Left lung (tissue), 10 donors: ENCODE data around the gene ABHD12B. TPM values are rescaled to one million over a fixed set of nuclear protein-coding genes. Genes with fewer than 3 reads are reported as not detected.

Experiments used
- ATAC-seq: fragments of 200-7000 bp; cut with Tn5 transposase; one replicate; pipeline ENCODE4 v1.9.1; 2020; ENCODE audit warnings: moderate library complexity
- DNase-seq, 4 donors: peaks; one replicate each; pipeline ENCODE4 v3.0.0-alpha.2; 2013 to 2020
- H3K27ac ChIP-seq, 2 donors: fragments of 200-600 bp; sonication (generic) in 1 of 2; one replicate each; pipeline versions ENCODE4 v1.5.0 to v1.8.0; 2020 to 2021
- H3K27me3 ChIP-seq, 2 donors: fragments of 200-600 bp; sonication (generic) in 1 of 2; one replicate each; pipeline versions ENCODE4 v1.5.0 to v1.8.0; 2020 to 2021
- H3K36me3 ChIP-seq, 2 donors: fragments of 200-600 bp; sonication (generic) in 1 of 2; one replicate each; pipeline versions ENCODE4 v1.5.0 to v1.8.0; 2020 to 2021
- H3K4me1 ChIP-seq, 2 donors: fragments of 200-600 bp; one replicate each; pipeline ENCODE4 v1.8.0; 2021
- H3K4me3 ChIP-seq, 2 donors: fragments of 200-600 bp; sonication (generic) in 1 of 2; one replicate each; pipeline versions ENCODE4 v1.5.0 to v1.8.0; 2020 to 2021; ENCODE audit warnings: mild to moderate bottlenecking in 1 of 2
- H3K9me3 ChIP-seq, 2 donors: fragments of 200-600 bp; sonication (generic) in 1 of 2; one replicate each; pipeline versions ENCODE4 v1.5.0 to v1.8.0; 2020 to 2021
- intact Hi-C, 2 donors: fragments of 100-400 bp; cut with DNase I; formaldehyde crosslinking; loops; one replicate each; pipeline versions ENCODE4 v1.11.2 to v1.14.2; 2022
- polyA plus RNA-seq, 6 donors: library from polyadenylated mRNA; unstranded; fragments of 120-200 nt; gene quantifications; one replicate each; pipeline ENCODE4 v1.2.1, GENCODE V29; 2013; ENCODE audit not compliant: insufficient read length in 6 of 6
- total RNA-seq, 2 donors: library from RNA; stranded (reverse); fragmentation: NEBNext Ultra II Directional; extraction: Animal tissue kit (Norgen Biotek cat#: 25700); gene quantifications; one replicate each; pipeline ENCODE4 v1.2.1, GENCODE V29; 2021
- TF ChIP-seq, protein P1 (sequence below), 2 donors: fragments of 200-600 bp; sonication (generic) in 1 of 2; IDR thresholded peaks; one replicate each; pipeline versions ENCODE4 v1.5.0 to v1.8.0; 2021; ENCODE audit warnings: antibody characterized with exemption in 2 of 2
- donor health status: DM: no; HTN: yes; CAD: no.
- donor health status: DM: no; HTN: no; CAD: no.

The ABHD12B gene
- total and polyA plus RNA-seq, 8 donors = 0.68 to 1.4 (median 1.0) TPM; not detected in 2

GRCh38 chr14:50834802-50835276 lies 37.0 kb upstream of the ABHD12B start:
- no peak for ATAC-seq
- no peaks in the 10 kb centered on the region for H3K9me3 ChIP-seq
- H3K36me3 ChIP-seq = no peaks in the 10 kb centered on the region
- no peak for DNase-seq
- no peak overlapping the region for H3K27ac ChIP-seq
- intact Hi-C loops = no loop called here
- peaks cover 0 to 16% of the 10 kb centered on the region in 2 donors for H3K4me1 ChIP-seq
- no peaks in the 10 kb centered on the region for H3K27me3 ChIP-seq
- TF ChIP-seq, protein P1, sequence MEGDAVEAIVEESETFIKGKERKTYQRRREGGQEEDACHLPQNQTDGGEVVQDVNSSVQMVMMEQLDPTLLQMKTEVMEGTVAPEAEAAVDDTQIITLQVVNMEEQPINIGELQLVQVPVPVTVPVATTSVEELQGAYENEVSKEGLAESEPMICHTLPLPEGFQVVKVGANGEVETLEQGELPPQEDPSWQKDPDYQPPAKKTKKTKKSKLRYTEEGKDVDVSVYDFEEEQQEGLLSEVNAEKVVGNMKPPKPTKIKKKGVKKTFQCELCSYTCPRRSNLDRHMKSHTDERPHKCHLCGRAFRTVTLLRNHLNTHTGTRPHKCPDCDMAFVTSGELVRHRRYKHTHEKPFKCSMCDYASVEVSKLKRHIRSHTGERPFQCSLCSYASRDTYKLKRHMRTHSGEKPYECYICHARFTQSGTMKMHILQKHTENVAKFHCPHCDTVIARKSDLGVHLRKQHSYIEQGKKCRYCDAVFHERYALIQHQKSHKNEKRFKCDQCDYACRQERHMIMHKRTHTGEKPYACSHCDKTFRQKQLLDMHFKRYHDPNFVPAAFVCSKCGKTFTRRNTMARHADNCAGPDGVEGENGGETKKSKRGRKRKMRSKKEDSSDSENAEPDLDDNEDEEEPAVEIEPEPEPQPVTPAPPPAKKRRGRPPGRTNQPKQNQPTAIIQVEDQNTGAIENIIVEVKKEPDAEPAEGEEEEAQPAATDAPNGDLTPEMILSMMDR (IDR thresholded peaks at IDR 0.05) = no peak
- no peak overlapping the region for H3K4me3 ChIP-seq

DNA sequence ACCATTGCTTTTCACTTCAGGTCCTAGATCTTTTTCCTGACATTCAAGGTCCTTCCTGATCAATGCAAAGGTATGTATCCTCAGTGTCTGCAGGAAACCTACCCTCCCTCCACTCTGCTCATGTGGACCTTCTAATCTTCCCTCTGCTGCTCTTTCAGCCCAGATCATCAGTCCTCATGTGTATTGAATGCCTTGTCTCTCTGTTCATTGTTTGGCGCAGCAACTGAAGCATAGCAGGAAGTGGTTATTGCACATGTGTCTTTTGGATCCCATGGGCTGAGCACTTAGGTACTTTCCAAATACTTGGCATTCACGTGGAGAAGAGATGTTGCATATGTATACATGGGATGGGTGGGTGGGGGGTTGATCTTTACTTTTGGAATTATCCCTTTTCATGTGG lies 36.6 kb upstream of the ABHD12B start:
- intact Hi-C loops = no loop called here
- H3K27me3 ChIP-seq = no peaks in the 10 kb centered on the region
- no peak overlapping the region for H3K27ac ChIP-seq
- no peak overlapping the region for H3K4me3 ChIP-seq
- TF ChIP-seq, protein P1 (IDR thresholded peaks at IDR 0.05) = no peak
- no peaks in the 10 kb centered on the region for H3K9me3 ChIP-seq
- no peaks in the 10 kb centered on the region for H3K36me3 ChIP-seq
- ATAC-seq (no peak), DNase-seq (no peak)
- H3K4me1 ChIP-seq = peaks cover 0 to 15% of the 10 kb centered on the region in 2 donors

DNA sequence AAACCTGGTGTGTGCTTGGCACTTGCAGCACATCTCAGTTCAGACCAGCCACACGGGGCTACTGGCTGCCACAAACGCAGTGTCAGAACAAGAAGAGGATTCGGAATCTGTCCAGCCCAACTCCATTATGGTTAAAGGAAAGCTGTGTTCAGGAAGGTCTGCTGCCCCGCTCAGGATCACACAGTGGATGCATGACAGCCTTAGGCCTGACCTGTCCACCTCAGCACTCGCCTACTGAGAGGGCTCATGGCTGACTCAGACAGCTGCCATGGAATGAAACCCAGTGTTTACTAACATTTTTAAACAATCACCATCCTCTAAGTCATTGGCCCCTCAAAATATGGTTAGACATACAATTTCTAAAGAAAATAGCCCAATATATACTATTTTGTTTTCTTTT lies 35.3 kb upstream of the ABHD12B start:
- intact Hi-C loops = no loop called here
- no peak for ATAC-seq
- no peak for DNase-seq
- peaks cover 0 to 15% of the 10 kb centered on the region in 2 donors for H3K4me1 ChIP-seq
- no peak overlapping the region for H3K27ac ChIP-seq
- no peaks in the 10 kb centered on the region for H3K36me3 ChIP-seq
- no peaks in the 10 kb centered on the region for H3K27me3 ChIP-seq
- H3K9me3 ChIP-seq = no peaks in the 10 kb centered on the region
- no peak overlapping the region for H3K4me3 ChIP-seq
- TF ChIP-seq, protein P1 (IDR thresholded peaks at IDR 0.05) = no peak

- Histone ChIP-seq H3K27ac (no peak overlapping the region), H3K36me3 (no peaks in the 10 kb centered on the region), H3K4me1 (peaks cover 0 to 10% of the 10 kb centered on the region in 2 donors), H3K4me3 (no peak overlapping the region), H3K27me3 (no peaks in the 10 kb centered on the region), H3K9me3 (no peaks in the 10 kb centered on the region)
- TF ChIP-seq, protein P1 (IDR thresholded peaks at IDR 0.05) = no peak
- no peak for DNase-seq
- intact Hi-C loops = no loop called here
- ATAC-seq = no peak
Measured at GRCh38 chr14:50837271-50837670, 34.6 kb upstream of the ABHD12B start.

- Histone ChIP-seq H3K36me3 (no peaks in the 10 kb centered on the region), H3K4me3 (no peak overlapping the region), H3K27me3 (no peaks in the 10 kb centered on the region), H3K9me3 (no peaks in the 10 kb centered on the region), H3K27ac (no peak overlapping the region), H3K4me1 (peaks cover 0 to 10% of the 10 kb centered on the region in 2 donors)
- ATAC-seq (no peak), DNase-seq (no peak)
- TF ChIP-seq, protein P1 (IDR thresholded peaks at IDR 0.05) = no peak
- intact Hi-C loops = no loop called here
Measured at GRCh38 chr14:50837850-50838470, 33.9 kb upstream of the ABHD12B start.
